ENCODE measurements around the gene CTIF. TPM values are rescaled to one million over a fixed set of nuclear protein-coding genes. Genes with fewer than 3 reads are reported as not detected.

The CTIF gene
- total and polyA plus RNA-seq, 12 donors = 20.5 to 159 (median 57.0) TPM

GRCh38 chr18:48761582-48761981 is 222.8 kb downstream of the CTIF start:
- Histone ChIP-seq H3K4me3 (no peak overlapping the region), H3K27me3 (no peaks in the 10 kb centered on the region), H3K9me3 (replicated peaks in 1 of 3) (no peaks in the 10 kb centered on the region), H3K4me1 (replicated peaks in 1 of 2) (peaks cover 3 to 10% of the 10 kb centered on the region in 2 donors), H3K36me3 (replicated peaks in 1 of 2) (peaks cover 0 to 26% of the 10 kb centered on the region in 2 donors), H3K27ac (no peak overlapping the region)
- no peak for DNase-seq
- intact Hi-C loops (cut with DNase I) = no loop called here
- 95 to 99% (median 97%) methylated on average over 14 to 19 of the region's 19 CpGs for WGBS, 4 donors
- no peak for TF ChIP-seq CTCF (IDR thresholded peaks at IDR 0.05)
- TF ChIP-seq POLR2A (IDR thresholded peaks at IDR 0.05) = no peak

GRCh38 chr18:48762022-48762421 is 223.2 kb downstream of the CTIF start:
- H3K9me3 ChIP-seq (replicated peaks in 1 of 3) = no peaks in the 10 kb centered on the region
- no peak overlapping the region for H3K27ac ChIP-seq
- H3K36me3 ChIP-seq (replicated peaks in 1 of 2) = peaks cover 0 to 26% of the 10 kb centered on the region in 2 donors
- intact Hi-C loops (cut with DNase I) = no loop called here
- 94 to 98% (median 96%) methylated on average over 6 of the region's 6 CpGs for WGBS, 4 donors
- no peak for DNase-seq
- no peak overlapping the region for H3K4me3 ChIP-seq
- TF ChIP-seq CTCF (IDR thresholded peaks at IDR 0.05) = no peak
- TF ChIP-seq POLR2A (IDR thresholded peaks at IDR 0.05) = no peak
- peaks cover 3 to 10% of the 10 kb centered on the region in 2 donors for H3K4me1 ChIP-seq (replicated peaks in 1 of 2)
- H3K27me3 ChIP-seq = no peaks in the 10 kb centered on the region

- intact Hi-C loops (cut with DNase I) = no loop called here
- Histone ChIP-seq H3K27ac (no peak overlapping the region), H3K4me1 (replicated peaks in 1 of 2) (peaks cover 3 to 10% of the 10 kb centered on the region in 2 donors), H3K4me3 (no peak overlapping the region), H3K36me3 (replicated peaks in 1 of 2) (peaks cover 0 to 23% of the 10 kb centered on the region in 2 donors), H3K27me3 (no peaks in the 10 kb centered on the region), H3K9me3 (replicated peaks in 1 of 3) (no peaks in the 10 kb centered on the region)
- no peak for DNase-seq
- 91 to 94% (median 92%) methylated on average over 19 to 21 of the region's 21 CpGs for WGBS, 4 donors
- TF ChIP-seq POLR2A (IDR thresholded peaks at IDR 0.05) (no peak), CTCF (IDR thresholded peaks at IDR 0.05) (no peak)
Observed at GRCh38 chr18:48762836-48763718, 224.2 kb downstream of the CTIF start.

GRCh38 chr18:48763719-48764100 is 224.9 kb downstream of the CTIF start:
- no peak overlapping the region for H3K4me3 ChIP-seq
- DNase-seq = no peak
- H3K9me3 ChIP-seq (replicated peaks in 1 of 3) = no peaks in the 10 kb centered on the region
- peaks cover 3 to 10% of the 10 kb centered on the region in 2 donors for H3K4me1 ChIP-seq (replicated peaks in 1 of 2)
- no peak overlapping the region for H3K27ac ChIP-seq
- intact Hi-C loops (cut with DNase I) = no loop called here
- peaks cover 0 to 17% of the 10 kb centered on the region in 2 donors for H3K36me3 ChIP-seq (replicated peaks in 1 of 2)
- TF ChIP-seq POLR2A (IDR thresholded peaks at IDR 0.05) = no peak
- TF ChIP-seq CTCF (IDR thresholded peaks at IDR 0.05) = no peak
- H3K27me3 ChIP-seq = no peaks in the 10 kb centered on the region
- WGBS, 4 donors = 92 to 93% (median 93%) methylated on average over 2 to 6 of the region's 6 CpGs
